SJCRH30 (cell line): ENCODE results near the gene XAF1. TPM values are rescaled to one million over a fixed set of nuclear protein-coding genes. Genes with fewer than 3 reads are reported as not detected.

Experiments used
- DNase-seq, 2 experiments: peaks; one replicate each; pipeline ENCODE4 v3.0.0-alpha.2; 2015 to 2020
- H3K27ac ChIP-seq: fragments of 250-450 bp; sonication (Bioruptor Pico); 2 replicates; pipeline ENCODE4 v1.5.1; 2020; ENCODE audit warnings: mild to moderate bottlenecking, moderate library complexity
- H3K27me3 ChIP-seq: fragments of 250-450 bp; sonication (Bioruptor Pico); 2 replicates; pipeline ENCODE4 v1.5.1; 2020; ENCODE audit warnings: mild to moderate bottlenecking, moderate library complexity
- H3K36me3 ChIP-seq: fragments of 250-450 bp; sonication (Bioruptor Pico); 2 replicates; pipeline ENCODE4 v1.5.1; 2020; ENCODE audit warnings: mild to moderate bottlenecking, moderate library complexity
- H3K4me1 ChIP-seq: fragments of 250-450 bp; sonication (Bioruptor Pico); 2 replicates; pipeline ENCODE4 v1.5.1; 2020; ENCODE audit warnings: mild to moderate bottlenecking, moderate library complexity
- H3K4me3 ChIP-seq: fragments of 250-450 bp; sonication (Bioruptor Pico); 2 replicates; pipeline ENCODE4 v1.5.1; 2020; ENCODE audit warnings: mild to moderate bottlenecking, moderate library complexity
- H3K9me3 ChIP-seq: fragments of 250-450 bp; sonication (Bioruptor Pico); replicated peaks from 2 replicates; pipeline ENCODE4 v1.5.1; 2020; ENCODE audit warnings: mild to moderate bottlenecking, moderate library complexity
- total RNA-seq: library from RNA; depleted of rRNA; stranded (reverse); fragments of >200 nt; shearing (Covaris generic); gene quantifications from 2 replicates; pipeline ENCODE4 v1.2.3, GENCODE V29; 2014

XAF1 gene
- total RNA-seq, 1 experiment from 2014 or later = 0.04 TPM

DNA sequence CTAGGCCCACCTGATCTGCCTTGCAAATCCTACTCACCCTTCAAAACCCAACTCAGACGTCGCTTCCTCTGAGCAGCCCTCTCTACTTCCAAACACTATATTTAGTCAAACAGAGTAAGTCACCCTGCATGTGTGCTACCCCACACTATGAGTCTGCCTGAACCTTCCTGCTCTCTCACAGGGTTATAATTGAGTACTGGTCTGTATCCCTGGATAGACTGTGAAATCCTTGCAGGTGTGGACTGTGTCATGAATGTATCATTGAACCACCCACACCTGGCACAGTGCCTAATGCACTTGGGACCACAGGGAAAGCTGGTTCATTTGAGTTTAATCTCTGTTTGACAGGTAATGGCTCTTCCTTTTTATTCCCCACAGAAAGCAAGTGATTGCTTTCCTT lies 23.6 kb downstream of the XAF1 start:
- no peaks in the 10 kb centered on the region for H3K27me3 ChIP-seq
- no peaks in the 10 kb centered on the region for H3K9me3 ChIP-seq
- H3K36me3 ChIP-seq = no peaks in the 10 kb centered on the region
- no peak overlapping the region for H3K4me3 ChIP-seq
- H3K27ac ChIP-seq = no peak overlapping the region
- DNase-seq = no peak
- H3K4me1 ChIP-seq = no peaks in the 10 kb centered on the region

DNA sequence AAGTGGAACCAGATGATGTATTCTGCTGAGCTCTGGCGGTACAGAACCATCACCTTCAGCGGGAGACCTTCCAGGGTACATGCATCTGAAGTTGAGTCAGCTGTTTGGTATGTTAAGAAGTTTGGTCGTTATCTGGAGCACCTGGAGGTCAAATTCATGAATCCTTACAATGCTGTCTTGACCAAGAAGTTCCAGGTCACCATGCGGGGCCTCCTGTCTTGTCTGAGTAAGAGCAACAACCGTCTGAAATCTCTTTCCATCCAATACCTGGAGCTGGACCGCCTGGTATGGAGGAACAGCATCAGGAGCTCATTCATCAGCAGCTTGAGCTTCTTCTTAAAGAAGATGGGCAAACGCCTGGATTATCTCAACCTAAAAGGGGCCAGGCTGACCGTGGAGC lies 24.2 kb downstream of the XAF1 start:
- H3K27ac ChIP-seq = no peak overlapping the region
- H3K4me3 ChIP-seq = no peak overlapping the region
- no peaks in the 10 kb centered on the region for H3K9me3 ChIP-seq
- no peak for DNase-seq
- no peaks in the 10 kb centered on the region for H3K4me1 ChIP-seq
- no peaks in the 10 kb centered on the region for H3K27me3 ChIP-seq
- no peaks in the 10 kb centered on the region for H3K36me3 ChIP-seq

DNA sequence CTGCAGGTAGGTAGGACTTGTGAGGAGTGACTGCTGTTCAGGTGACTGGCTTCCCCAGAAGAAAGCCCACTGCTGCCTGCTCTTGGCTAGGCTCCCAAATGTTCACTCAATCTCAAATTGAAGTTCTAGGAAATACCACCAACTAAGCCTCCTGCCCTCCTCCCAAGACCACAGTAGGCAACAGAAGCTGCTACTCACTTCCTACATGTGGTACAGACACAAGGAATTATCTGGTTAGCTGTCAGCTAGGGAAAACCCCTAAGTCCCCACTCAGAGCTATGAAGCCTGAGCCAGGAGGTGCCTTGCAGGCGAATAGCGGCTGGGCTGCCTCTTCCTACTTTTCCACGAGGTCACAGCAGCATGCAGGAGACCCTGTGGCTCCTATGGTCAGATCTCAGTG lies 25.0 kb downstream of the XAF1 start:
- Histone ChIP-seq H3K4me1 (no peaks in the 10 kb centered on the region), H3K27me3 (no peaks in the 10 kb centered on the region), H3K36me3 (no peaks in the 10 kb centered on the region), H3K9me3 (no peaks in the 10 kb centered on the region), H3K27ac (no peak overlapping the region), H3K4me3 (no peak overlapping the region)
- DNase-seq = no peak

DNA sequence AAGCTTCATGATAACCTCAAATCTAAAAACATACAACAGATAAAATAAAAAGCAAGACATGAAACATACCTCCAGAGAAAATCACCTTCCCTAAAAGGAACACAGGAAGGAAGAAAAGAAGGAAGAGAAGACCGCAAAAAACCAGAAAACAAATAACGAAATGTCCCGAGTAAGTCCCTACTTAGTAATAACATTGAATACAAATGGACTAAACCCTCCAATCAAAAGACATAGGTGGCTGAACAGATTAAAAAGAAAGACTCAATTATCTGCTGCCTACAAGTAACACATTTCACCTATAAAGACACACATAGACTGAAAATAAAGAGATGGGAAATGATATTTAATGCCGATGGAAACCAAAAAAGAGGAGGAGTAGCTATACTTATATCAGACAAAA lies 26.4 kb downstream of the XAF1 start:
- Histone ChIP-seq H3K27ac (no peak overlapping the region), H3K4me3 (no peak overlapping the region), H3K27me3 (no peaks in the 10 kb centered on the region), H3K36me3 (no peaks in the 10 kb centered on the region), H3K4me1 (no peaks in the 10 kb centered on the region), H3K9me3 (no peaks in the 10 kb centered on the region)
- no peak for DNase-seq

DNA sequence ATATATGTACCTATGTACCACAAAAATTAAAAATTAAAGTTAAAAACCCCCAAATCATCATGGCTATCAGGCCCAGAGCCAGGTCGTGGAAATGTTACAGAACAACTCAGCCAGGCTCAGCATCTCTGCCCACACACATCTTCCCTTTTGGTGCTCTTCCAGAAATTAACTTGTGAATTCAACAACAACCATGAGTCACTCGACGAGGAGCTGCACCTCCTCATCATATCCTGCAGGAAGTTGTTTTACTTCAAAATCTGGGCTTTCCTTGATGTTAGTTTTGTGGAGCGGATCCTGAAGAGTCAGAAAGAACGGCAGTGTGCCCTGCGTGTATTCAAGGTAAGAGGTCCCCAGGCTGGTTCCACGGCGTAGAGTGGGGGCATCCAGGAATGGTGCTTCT lies 30.8 kb downstream of the XAF1 start:
- no peak for DNase-seq
- Histone ChIP-seq H3K9me3 (no peaks in the 10 kb centered on the region), H3K4me1 (no peaks in the 10 kb centered on the region), H3K4me3 (no peak overlapping the region), H3K27me3 (no peaks in the 10 kb centered on the region), H3K27ac (no peak overlapping the region), H3K36me3 (no peaks in the 10 kb centered on the region)

DNA sequence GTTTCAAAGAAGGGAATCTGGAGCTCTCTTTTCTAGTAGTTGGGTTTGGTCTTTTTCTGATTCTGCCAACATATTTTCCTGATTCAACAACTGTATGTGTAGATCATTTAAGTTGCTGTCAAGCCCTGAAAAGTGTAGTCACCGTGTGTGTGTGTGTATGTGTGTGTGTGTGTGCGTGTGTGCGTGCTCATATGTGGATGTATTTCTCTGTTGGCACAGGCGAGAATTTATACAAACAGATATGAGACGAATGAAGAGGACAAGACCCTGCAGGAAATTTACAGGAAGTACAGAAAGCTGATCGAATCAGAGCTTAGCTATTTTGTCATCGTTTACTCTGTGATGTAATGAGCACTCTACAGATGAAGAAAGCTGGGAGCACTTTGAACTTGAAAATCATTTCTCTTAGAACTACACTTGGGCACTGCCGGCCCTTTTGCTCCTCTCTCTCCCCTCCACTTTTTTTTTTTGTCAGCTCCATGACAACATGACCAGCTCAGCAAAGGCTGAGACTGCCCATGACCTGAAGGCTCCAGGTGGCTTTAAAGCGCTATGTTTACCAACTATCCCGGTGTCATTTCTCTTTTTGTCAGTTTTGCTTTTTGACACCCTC lies 31.3 kb downstream of the XAF1 start:
- Histone ChIP-seq H3K27ac (no peak overlapping the region), H3K4me1 (no peaks in the 10 kb centered on the region), H3K4me3 (no peak overlapping the region), H3K9me3 (no peaks in the 10 kb centered on the region), H3K36me3 (no peaks in the 10 kb centered on the region), H3K27me3 (no peaks in the 10 kb centered on the region)
- DNase-seq = no peak

DNA sequence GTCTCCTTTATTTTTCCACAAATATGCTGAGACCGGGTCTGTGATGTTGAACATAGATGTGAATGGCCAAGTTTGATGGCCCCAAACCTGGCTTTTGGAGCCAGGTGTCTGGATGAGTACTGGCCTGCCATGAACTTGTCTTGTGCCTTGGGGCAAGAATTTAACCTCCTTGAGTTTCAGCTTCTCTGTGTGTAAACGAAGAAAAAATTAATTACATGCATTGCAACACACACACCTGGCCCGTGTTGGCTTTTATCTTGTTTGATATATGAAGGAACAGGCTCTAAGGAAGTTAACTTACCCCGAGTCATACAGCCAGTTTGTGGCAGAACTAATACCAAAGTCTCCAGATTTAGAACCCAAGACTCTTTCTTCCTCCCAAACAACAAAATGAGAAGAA lies 33.3 kb downstream of the XAF1 start:
- Histone ChIP-seq H3K27me3 (no peaks in the 10 kb centered on the region), H3K9me3 (no peaks in the 10 kb centered on the region), H3K27ac (no peak overlapping the region), H3K4me3 (no peak overlapping the region), H3K36me3 (no peaks in the 10 kb centered on the region), H3K4me1 (no peaks in the 10 kb centered on the region)
- no peak for DNase-seq

DNA sequence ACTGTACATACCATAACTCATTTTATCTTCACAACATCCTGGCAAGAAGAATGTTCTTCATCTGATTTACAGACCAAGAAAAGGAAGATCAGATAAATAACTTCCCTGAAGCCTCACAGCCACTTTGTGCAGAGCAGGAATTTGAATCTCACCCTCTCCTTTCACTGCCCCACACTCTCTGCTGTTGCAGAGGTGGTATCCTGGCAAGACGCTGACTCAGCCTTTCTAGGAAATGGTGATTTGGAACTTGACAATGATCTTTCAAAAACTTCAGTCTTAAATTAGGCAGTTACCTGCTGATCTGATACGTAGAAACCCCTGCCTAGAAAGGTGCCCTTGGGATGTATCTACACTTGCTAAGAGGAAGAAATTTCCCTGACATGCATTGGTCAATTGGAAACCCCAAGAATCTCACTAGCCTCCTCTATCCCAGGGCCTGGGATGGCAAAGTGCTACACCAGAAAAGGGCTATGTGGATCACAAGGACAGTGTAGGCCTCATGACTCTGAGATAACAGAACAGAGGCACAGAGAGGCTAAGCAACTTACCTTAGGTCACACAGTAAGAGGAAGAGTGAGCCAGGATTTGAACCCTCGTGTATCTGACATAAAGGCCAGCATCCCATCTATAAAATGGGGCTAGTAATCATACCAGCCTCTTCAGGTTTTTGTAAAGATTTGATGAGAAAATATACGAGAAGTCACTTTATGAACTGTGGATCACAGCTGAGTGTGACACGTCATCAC lies 38.1 kb downstream of the XAF1 start:
- Histone ChIP-seq H3K27me3 (peaks cover 3% of the 10 kb centered on the region; the same call in 1 of the 2 replicates), H3K27ac (no peak overlapping the region), H3K4me1 (no peaks in the 10 kb centered on the region), H3K9me3 (no peaks in the 10 kb centered on the region), H3K4me3 (no peak overlapping the region), H3K36me3 (no peaks in the 10 kb centered on the region)
- no peak for DNase-seq

DNA sequence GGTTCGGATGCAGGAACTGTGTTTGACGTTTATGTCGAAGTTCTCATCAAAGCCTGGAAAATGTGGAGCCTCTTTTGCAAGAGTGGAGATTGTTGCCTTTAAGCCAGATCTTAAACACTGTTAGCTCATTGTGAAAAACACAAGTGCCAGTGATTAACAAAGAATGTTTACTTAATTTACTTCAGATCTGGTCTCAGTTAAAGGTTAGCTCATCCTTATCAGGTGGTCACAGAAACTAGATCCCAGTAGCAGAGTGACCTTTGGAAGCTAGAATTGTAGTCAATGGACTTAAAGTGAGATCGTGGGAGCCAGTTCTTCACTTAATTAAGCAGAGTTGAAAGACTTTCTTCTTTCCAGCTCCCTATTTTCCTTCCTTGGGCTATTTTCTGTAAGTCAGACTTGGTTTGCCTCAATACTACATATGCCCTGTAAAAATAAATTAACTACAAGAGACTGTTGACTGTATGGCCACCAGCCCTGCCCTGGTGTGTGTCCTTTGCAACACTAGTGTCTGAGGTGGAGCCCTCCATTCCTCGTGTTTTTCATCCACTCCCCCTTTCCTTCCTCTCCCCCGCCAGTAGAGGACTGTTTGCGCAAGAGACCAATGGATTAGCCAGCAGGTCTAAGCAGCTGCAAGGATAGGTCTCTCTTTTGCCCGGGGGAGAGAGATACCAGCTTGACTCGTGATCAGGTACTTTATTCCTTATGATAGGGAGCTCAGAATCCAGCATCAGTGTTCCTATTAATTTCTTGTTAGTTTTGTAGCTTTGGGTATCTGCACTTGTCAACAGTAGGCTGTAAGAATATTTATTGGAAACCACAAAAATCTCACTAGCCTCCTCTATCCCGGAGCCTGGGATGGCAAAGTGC lies 40.4 kb downstream of the XAF1 start:
- no peak for DNase-seq
- Histone ChIP-seq H3K36me3 (no peaks in the 10 kb centered on the region), H3K4me3 (no peak overlapping the region), H3K27me3 (peaks cover 3% of the 10 kb centered on the region; the same call in 1 of the 2 replicates), H3K9me3 (no peaks in the 10 kb centered on the region), H3K27ac (no peak overlapping the region), H3K4me1 (no peaks in the 10 kb centered on the region)

DNA sequence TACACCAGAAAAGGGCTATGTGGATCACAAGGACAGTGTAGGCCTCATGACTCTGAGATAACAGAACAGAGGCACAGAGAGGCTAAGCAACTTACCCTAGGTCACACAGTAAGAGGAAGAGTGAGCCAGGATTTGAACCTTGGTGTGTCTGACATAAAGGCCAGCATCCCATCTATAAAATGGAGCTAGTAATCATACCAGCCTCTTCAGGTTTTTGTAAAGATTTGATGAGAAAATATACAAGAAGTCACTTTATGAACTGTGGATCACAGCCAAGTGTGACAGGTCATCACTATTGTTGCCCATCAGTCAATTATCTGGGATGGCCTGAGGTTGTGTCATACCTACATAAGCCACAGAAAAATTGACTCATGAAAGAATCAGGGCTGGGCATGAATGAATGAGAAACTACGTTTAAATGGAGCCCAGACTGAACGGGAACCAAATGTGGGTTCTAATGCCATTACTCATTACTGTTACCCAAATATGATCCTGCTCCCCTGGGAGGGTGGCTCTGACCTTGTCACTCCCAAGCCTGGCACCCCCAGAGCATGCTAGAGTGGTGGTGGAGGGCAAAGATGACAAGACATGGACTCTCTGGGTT lies 41.1 kb downstream of the XAF1 start:
- no peak overlapping the region for H3K4me3 ChIP-seq
- no peaks in the 10 kb centered on the region for H3K4me1 ChIP-seq
- H3K36me3 ChIP-seq = no peaks in the 10 kb centered on the region
- H3K27ac ChIP-seq = no peak overlapping the region
- H3K9me3 ChIP-seq = no peaks in the 10 kb centered on the region
- H3K27me3 ChIP-seq = peaks cover 3% of the 10 kb centered on the region; the same call in 1 of the 2 replicates
- DNase-seq = no peak

DNA sequence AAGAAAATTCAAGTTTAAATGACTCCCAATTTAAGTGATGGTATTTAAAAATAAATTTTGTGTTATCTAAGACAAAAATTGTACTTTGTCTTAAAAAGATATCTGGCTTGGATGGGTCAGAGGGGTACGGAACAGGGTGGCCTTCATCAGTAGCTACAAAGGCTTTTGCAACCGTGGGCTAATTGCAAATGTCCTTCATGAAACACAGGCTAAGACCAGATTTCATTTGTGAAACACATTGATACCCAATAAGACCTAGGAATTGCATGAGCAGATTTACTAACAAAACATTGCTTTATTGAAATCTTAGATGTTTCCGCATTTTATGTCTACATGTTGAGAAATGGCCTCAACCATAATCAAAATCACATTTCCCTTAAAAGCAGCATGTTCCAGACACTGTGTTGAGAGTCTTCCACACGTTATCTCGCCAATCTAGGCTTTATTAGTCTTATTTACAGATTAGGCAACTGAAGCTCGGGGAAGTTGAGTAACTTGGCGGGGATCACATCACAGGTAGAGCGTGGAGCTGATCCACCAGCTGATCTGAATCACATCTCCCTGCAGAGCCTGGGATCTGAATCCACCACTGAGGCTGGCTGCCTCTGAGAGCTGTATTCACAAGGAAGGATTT lies 42.0 kb downstream of the XAF1 start:
- Histone ChIP-seq H3K27me3 (peaks cover 3% of the 10 kb centered on the region; the same call in 1 of the 2 replicates), H3K4me1 (no peaks in the 10 kb centered on the region)

DNA sequence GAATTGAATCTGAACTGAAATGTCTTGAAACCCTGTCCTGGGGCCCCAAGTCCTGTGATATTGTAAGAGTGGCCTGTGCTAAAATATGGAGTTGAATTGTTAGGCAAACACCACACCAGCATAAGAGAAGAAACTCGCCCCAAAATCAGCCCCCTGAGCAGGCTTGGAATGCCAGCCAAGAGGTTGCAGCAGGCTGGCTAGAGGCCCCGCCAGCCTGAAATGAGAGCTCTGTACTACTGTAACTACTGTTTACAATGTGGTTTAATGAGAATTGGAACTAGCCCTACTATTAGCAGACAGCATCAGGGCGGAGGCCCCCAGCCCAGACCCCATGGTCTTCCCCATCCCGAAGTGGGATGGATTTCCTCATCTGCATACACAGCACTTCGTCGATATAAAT lies 43.9 kb downstream of the XAF1 start:
- peaks cover 3% of the 10 kb centered on the region; the same call in 1 of the 2 replicates for H3K27me3 ChIP-seq
- no peak overlapping the region for H3K4me3 ChIP-seq
- no peaks in the 10 kb centered on the region for H3K9me3 ChIP-seq
- no peaks in the 10 kb centered on the region for H3K36me3 ChIP-seq
- H3K27ac ChIP-seq = no peak overlapping the region
- no peaks in the 10 kb centered on the region for H3K4me1 ChIP-seq
- no peak for DNase-seq

More for the DNA sequence above, 42.0 kb downstream of the XAF1 start:
- H3K9me3 ChIP-seq = no peaks in the 10 kb centered on the region
- no peak for DNase-seq
- H3K27ac ChIP-seq = no peak overlapping the region
- H3K4me3 ChIP-seq = no peak overlapping the region
- H3K36me3 ChIP-seq = no peaks in the 10 kb centered on the region

DNA sequence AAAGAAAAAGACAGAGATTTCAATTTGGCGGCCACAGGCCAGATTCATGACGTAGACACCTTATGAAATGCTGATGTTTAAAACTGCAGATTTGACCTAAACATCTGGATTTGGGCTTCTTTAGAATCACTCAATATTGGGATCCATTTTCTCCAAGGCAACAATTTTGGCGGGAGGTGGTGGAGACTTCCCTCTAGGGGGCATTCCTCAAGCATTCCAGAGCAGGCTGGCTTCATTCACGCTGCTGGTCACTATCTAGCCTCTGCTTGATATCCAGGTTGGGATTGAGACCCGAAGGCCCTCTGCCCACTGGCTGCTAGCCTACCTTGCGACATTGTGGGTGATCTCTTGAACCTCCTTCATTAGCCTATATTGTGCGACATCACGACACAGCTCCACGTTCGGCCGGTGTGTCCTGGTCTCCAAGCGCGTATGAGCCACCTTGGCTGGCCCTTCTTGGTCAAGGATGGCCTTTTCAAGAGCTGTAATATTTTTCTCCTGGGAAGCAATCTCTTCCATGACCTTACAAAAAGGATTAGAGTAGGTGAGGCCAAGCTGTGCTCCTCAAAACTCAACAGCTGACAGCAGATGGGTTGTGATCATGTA lies 44.7 kb downstream of the XAF1 start:
- Histone ChIP-seq H3K4me3 (no peak overlapping the region), H3K9me3 (no peaks in the 10 kb centered on the region), H3K36me3 (no peaks in the 10 kb centered on the region), H3K4me1 (no peaks in the 10 kb centered on the region), H3K27ac (no peak overlapping the region), H3K27me3 (no peaks in the 10 kb centered on the region)
- no peak for DNase-seq

DNA sequence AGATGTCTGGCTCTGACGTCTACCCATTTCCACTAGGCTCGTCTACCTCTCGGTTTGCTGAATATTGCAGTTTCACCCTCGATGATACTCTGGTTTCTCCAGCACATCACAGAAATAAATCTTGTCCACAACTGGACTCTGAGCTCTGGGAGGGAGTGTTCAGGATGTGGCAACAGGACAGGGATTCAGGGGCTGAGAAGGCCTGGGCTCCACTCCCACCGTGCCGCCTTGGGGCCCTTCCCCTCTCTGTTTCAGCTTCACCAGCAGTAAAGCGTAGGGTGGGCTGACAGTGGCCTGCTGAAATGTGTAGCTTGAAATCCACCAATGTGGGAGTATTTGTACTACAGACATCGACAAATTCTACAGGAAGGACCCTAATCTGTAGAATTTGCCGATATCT lies 55.7 kb downstream of the XAF1 start:
- no peak overlapping the region for H3K27ac ChIP-seq
- no peaks in the 10 kb centered on the region for H3K9me3 ChIP-seq
- H3K4me1 ChIP-seq = no peaks in the 10 kb centered on the region
- H3K4me3 ChIP-seq = no peak overlapping the region
- no peaks in the 10 kb centered on the region for H3K36me3 ChIP-seq
- no peaks in the 10 kb centered on the region for H3K27me3 ChIP-seq
- DNase-seq = no peak
